H1 (cell line): ENCODE results near the gene GNB5.

Experiments used
- BRCA1 ChIP-seq: IDR thresholded peaks from 2 replicates; pipeline ENCODE4 v1.6.1; 2012; ENCODE audit warnings: low read depth, low read length, improper control_type of control experiment
- CTCF ChIP-seq, 3 experiments: IDR thresholded peaks; 1 replicate in 2 of 3; 2 replicates in 1 of 3; pipeline versions ENCODE4 v1.5.1 to v1.6.1; 2011; ENCODE audit warnings: low read length in 3 of 3, mild to moderate bottlenecking in 3 of 3, inconsistent platforms in 2 of 3, low read depth in 1 of 3, moderate library complexity in 1 of 3; ENCODE audit not compliant: insufficient read depth in 1 of 3; ENCODE audit errors: control extremely low read depth in 1 of 3
- FOSL1 ChIP-seq: IDR thresholded peaks from 2 replicates; pipeline ENCODE4 v1.6.1; 2011; ENCODE audit warnings: mild to moderate bottlenecking, low read depth, low read length, moderate library complexity; ENCODE audit not compliant: insufficient read depth
- GABPA ChIP-seq: IDR thresholded peaks from 2 replicates; pipeline ENCODE4 v1.6.1; 2011; ENCODE audit warnings: mild to moderate bottlenecking, low read length, moderate library complexity, borderline replicate concordance; ENCODE audit not compliant: insufficient read depth
- GTF2F1 ChIP-seq: IDR thresholded peaks from 2 replicates; pipeline ENCODE4 v1.6.1; 2012; ENCODE audit warnings: low read depth, low read length, improper control_type of control experiment, borderline replicate concordance
- JUN ChIP-seq: IDR thresholded peaks from 2 replicates; pipeline ENCODE4 v1.6.1; 2011; ENCODE audit warnings: low read depth, mild to moderate bottlenecking, improper control_type of control experiment, low read length
- JUND ChIP-seq: IDR thresholded peaks from 2 replicates; pipeline ENCODE4 v1.6.1; 2011; ENCODE audit warnings: mild to moderate bottlenecking, improper control_type of control experiment, low read length
- NRF1 ChIP-seq: IDR thresholded peaks from 2 replicates; pipeline ENCODE4 v1.6.1; 2011; ENCODE audit warnings: mild to moderate bottlenecking, low read depth, low read length, improper control_type of control experiment
- POLR2AphosphoS5 ChIP-seq: IDR thresholded peaks from 2 replicates; pipeline ENCODE4 v1.6.1; 2011; ENCODE audit warnings: low read depth, low read length
- RAD21 ChIP-seq, 2 experiments: IDR thresholded peaks in 1 of 2; conservative IDR thresholded peaks in 1 of 2; 2 replicates each; pipeline ENCODE4 v1.6.1; 2011; ENCODE audit warnings: low read depth in 2 of 2, low read length in 2 of 2, improper control_type of control experiment in 1 of 2, inconsistent platforms in 1 of 2, mild to moderate bottlenecking in 1 of 2, moderate library complexity in 1 of 2
- SP1 ChIP-seq: IDR thresholded peaks from 2 replicates; pipeline ENCODE4 v1.6.1; 2011; ENCODE audit warnings: low read depth, low read length
- SP2 ChIP-seq: IDR thresholded peaks from 2 replicates; pipeline ENCODE4 v1.6.1; 2012; ENCODE audit warnings: mild to moderate bottlenecking, low read length, inconsistent platforms
- YY1 ChIP-seq: IDR thresholded peaks from 2 replicates; pipeline ENCODE4 v1.6.1; 2011; ENCODE audit warnings: low read depth, mild to moderate bottlenecking, low read length
- ZNF274 ChIP-seq: IDR thresholded peaks from 2 replicates; pipeline ENCODE4 v1.7.0; 2012; ENCODE audit warnings: low read length, borderline replicate concordance; ENCODE audit errors: extremely low read depth

- TF ChIP-seq BRCA1 (no peak), CTCF (IDR thresholded peaks at IDR 0.05; ENCODE audit: control extremely low read depth in 1 of 3, insufficient read depth in 1 of 3, low read depth in 1 of 3, low read length in 3 of 3) (peak; percentile 66 to 98 (median 92)), ZNF274 (no peak), SP2 (no peak), SP1 (no peak), RAD21 (IDR thresholded peaks at IDR 0.05 in 1 of 2, conservative IDR thresholded peaks at IDR 0.05 in 1 of 2; ENCODE audit: low read depth in 2 of 2, low read length in 2 of 2) (peak; percentile 66 to 77), NRF1 (no peak), POLR2AphosphoS5 (no peak), JUN (no peak), JUND (no peak), FOSL1 (no peak), GABPA (no peak), GTF2F1 (no peak), YY1 (0 out of 2 replicates have a peak, but pooled peaks have one; percentile 17)
Measured at GRCh38 chr15:52208306-52208946, 17.2 kb upstream of the GNB5 start.
